Right cardiac atrium (tissue), 5 donors: ENCODE results near the gene MARCOL. TPM values are rescaled to one million over a fixed set of nuclear protein-coding genes. Genes with fewer than 3 reads are reported as not detected.
"Not testable (repeated sequence)": the region's sequence is repeated elsewhere in the genome, so short reads cannot be mapped to it uniquely, and the experiment has no call there.

Experiments
- ATAC-seq, 2 donors: fragments of 200-7000 bp; cut with Tn5 transposase; one replicate each; pipeline versions ENCODE4 v1.8.0 to v1.9.1; 2020; ENCODE audit warnings: moderate library complexity in 2 of 2, mild to moderate bottlenecking in 1 of 2
- DNase-seq, 3 donors: peaks; one replicate each; pipeline ENCODE4 v3.0.0-alpha.2; 2020
- H3K27ac ChIP-seq: one replicate; pipeline ENCODE4 v1.5.1; 2013; ENCODE audit warnings: mild to moderate bottlenecking, low read length, control low read depth, moderate library complexity
- H3K27me3 ChIP-seq: one replicate; pipeline ENCODE4 v1.6.1; 2013; ENCODE audit not compliant: control insufficient read depth, insufficient read depth
- H3K4me1 ChIP-seq: one replicate; pipeline ENCODE4 v1.6.1; 2013; ENCODE audit warnings: low read length; ENCODE audit not compliant: control insufficient read depth, insufficient read depth
- H3K4me3 ChIP-seq: one replicate; pipeline ENCODE4 v1.5.1; 2013; ENCODE audit warnings: low read length, control low read depth
- H3K9me3 ChIP-seq: one replicate; pipeline ENCODE4 v1.6.1; 2013; ENCODE audit warnings: low read length; ENCODE audit not compliant: control insufficient read depth
- WGBS: extraction: QIAGEN DNeasy Blood & Tissue Kit; methylation state at CpG from one replicate; pipeline ENCODE4 v1.1.7; 2013; 5-methylcytosine and 5-hydroxymethylcytosine counted together
- intact Hi-C, 4 donors: fragments of 100-400 bp; cut with DNase I; formaldehyde crosslinking; loops; one replicate each; pipeline versions ENCODE4 v1.11.0 to v1.14.0; 2022 to 2023
- polyA plus RNA-seq: library from polyadenylated mRNA; stranded (reverse); fragments of 200-250 nt; gene quantifications from one replicate; pipeline ENCODE4 v1.2.3, GENCODE V29; 2013
- total RNA-seq, 4 donors: library from RNA; stranded (reverse); fragmentation: NEBNext Ultra II Directional; extraction: Animal tissue kit (Norgen Biotek cat#: 25700); gene quantifications; one replicate each; pipeline ENCODE4 v1.2.1, GENCODE V29; 2021
- donor health status: healthy with polysubstance abuse.
- donor health status: DM: no; HTN: yes; CAD: no.
- donor health status: DM: no; HTN: no; CAD: no.
- donor health status: DM: no; HTN: yes; CAD: no; lungs with severe emphysema.
- donor health status: DM: yes; HTN: yes; CAD: no.

The MARCOL gene
- total and polyA plus RNA-seq, 5 donors = not detected

GRCh38 chr5:148267962-148268361 lies 29.6 kb downstream of the MARCOL start:
- no peaks in the 10 kb centered on the region for H3K4me1 ChIP-seq
- no peaks in the 10 kb centered on the region for H3K27me3 ChIP-seq
- DNase-seq (no peak), ATAC-seq (no peak)
- intact Hi-C loops = no loop called here
- no peak overlapping the region for H3K27ac ChIP-seq
- WGBS = 65% methylated on average over 3 of the region's 3 CpGs
- H3K4me3 ChIP-seq = no peak overlapping the region
- H3K9me3 ChIP-seq = no peaks in the 10 kb centered on the region

- ATAC-seq (peak; percentile 75 to 81), DNase-seq (peak in 2 of 3 donors; percentile 32 to 35)
- Histone ChIP-seq H3K27me3 (no peaks in the 10 kb centered on the region), H3K9me3 (no peaks in the 10 kb centered on the region), H3K4me3 (no peak within 1 kb of the TSS), H3K4me1 (no peaks in the 10 kb centered on the region), H3K27ac (no peak within 1 kb of the TSS)
- 67% methylated on average over 4 of the region's 4 CpGs for whole genome bisulfite sequencing
- intact Hi-C loops = no loop called here
These were observed 30.2 kb downstream of the MARCOL start, which contains the start of gene SPINK13 for GRCh38 chr5:148268566-148268965. Gene SPINK13 (plus strand): TSS chr5:148268794. CDS start chr5:148270073, 1,279 bp downstream.

DNA sequence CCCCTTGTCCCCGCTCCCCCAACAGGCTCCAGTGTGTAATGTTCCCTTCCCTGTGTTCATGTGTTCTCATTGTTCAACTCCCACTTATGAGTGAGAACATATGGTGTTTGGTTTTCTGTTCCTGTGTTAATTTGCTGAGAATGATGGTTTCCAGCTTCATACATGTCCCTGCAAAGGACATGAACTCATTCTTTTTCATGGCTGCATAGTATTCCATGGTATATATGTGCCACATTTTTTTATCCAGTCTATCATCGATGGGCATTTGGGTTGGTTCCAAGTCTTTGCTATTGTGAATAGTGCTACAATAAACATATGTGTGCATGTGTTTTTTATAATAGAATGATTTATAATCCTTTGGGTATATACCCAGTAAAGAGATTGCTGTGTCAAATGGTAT lies 36.8 kb downstream of the MARCOL start:
- H3K4me3 ChIP-seq, ATAC-seq, H3K4me1 ChIP-seq, H3K9me3 ChIP-seq, intact Hi-C loops, H3K27ac ChIP-seq, DNase-seq, H3K27me3 ChIP-seq: not testable (repeated sequence)
- 94% methylated on average over 2 of the region's 2 CpGs for WGBS

DNA sequence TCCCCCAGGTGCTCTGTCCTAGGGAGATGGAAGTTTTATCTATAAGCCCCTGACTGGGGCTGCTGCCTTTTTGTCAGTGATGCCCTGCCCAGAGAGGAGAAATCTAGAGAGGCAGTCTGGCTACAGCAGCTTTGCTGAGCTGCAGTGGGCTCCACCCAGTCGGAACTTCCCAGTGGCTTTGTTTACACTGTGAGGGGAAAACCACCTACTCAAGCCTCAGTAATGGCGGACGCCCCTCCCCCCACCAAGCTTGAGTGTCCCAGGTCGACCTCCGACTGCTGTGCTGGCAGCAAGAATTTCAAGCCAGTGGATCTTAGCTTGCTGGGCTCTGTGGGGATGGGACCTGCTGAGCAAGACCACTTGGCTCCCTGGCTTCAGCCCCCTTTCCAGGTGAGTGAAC lies 42.6 kb downstream of the MARCOL start:
- 47% methylated on average over 5 of the region's 5 CpGs for WGBS
- DNase-seq, ATAC-seq, intact Hi-C loops, H3K27me3 ChIP-seq, H3K4me3 ChIP-seq, H3K9me3 ChIP-seq, H3K27ac ChIP-seq, H3K4me1 ChIP-seq: not testable (repeated sequence)

GRCh38 chr5:148281336-148281735 lies 43.0 kb downstream of the MARCOL start:
- ATAC-seq, H3K9me3 ChIP-seq, H3K27ac ChIP-seq, H3K4me1 ChIP-seq, DNase-seq, H3K4me3 ChIP-seq, H3K27me3 ChIP-seq, intact Hi-C loops: not testable (repeated sequence)
- 92% methylated on average over 4 of the region's 4 CpGs for WGBS

DNA sequence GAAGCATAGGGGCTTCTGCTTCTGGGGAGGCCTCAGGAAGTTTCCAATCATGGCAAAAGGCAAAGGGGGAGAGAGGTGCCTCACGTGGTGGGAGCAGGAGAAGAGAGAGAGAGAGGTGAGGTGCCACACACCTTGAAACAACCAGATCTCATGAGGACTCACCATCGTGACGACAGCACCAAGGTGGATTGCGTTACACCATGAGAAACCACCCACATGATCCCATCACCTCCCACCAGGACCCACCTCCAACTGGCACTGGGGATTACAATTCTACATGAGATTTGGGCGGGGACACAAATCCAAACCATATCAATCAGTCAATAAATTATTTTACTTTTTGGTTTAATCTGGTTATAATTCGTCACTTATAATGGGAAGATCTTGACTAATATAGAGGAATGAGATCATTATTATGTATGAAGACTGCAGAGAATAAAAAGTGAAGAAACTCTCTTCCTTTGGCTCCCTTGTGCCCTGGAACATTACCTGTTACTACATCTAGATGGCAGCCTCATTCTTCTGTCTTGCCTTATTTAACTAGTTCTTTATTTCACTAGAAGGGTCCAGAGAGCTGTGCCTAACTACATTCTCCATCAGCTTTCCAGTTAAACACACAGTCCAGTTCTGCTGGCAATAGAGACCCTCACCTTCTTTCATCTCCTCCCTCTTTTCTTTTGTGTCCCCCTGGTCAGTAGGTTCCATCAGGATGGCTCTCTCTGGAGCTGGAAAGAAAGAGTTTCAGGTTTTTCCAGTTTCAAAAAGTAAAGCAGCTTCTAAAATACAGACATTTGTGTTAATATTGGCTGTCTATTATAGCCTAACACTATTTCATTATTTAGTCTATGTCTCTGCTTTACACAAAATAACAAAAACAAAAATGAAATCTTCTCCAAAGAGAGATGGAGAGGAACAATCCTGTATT lies 52.2 kb downstream of the MARCOL start:
- DNase-seq = no peak
- Histone ChIP-seq H3K4me3 (no peak overlapping the region), H3K9me3 (no peaks in the 10 kb centered on the region), H3K4me1 (no peaks in the 10 kb centered on the region), H3K27ac (no peak overlapping the region), H3K27me3 (no peaks in the 10 kb centered on the region)
- ATAC-seq = peak; percentile 51 to 52
- intact Hi-C loops = loop anchor here in 2 of 4 donors (5.0 to 10.0 kb wide), 2 partner anchors 434 to 442 kb away; no protein-coding TSS in a partner anchor
- WGBS = 71% methylated on average over 6 of the region's 6 CpGs

Other genes starting within 250 kb of the MARCOL start
- 1 to 10 TPM in 2 of 4 donors, under 1 TPM in 2; 0.82 to 3.0 (median 1.6) TPM for gene SPINK5, start 174.5 kb upstream of the MARCOL start, total RNA-seq
- 1.3 TPM for gene SPINK5, start 174.5 kb upstream of the MARCOL start, polyA plus RNA-seq
- gene SPINK14, start 70.0 kb upstream of the MARCOL start, total RNA-seq = not detected
- gene SPINK14, start 70.0 kb upstream of the MARCOL start, polyA plus RNA-seq = not detected
- gene SPINK6, start 35.5 kb upstream of the MARCOL start, total RNA-seq = not detected
- gene SPINK6, start 35.5 kb upstream of the MARCOL start, polyA plus RNA-seq = not detected
- gene SPINK13, start 30.3 kb downstream of the MARCOL start, total RNA-seq = not detected
- 0.72 TPM for gene SPINK13, start 30.3 kb downstream of the MARCOL start, polyA plus RNA-seq
- gene SPINK7, start 73.9 kb downstream of the MARCOL start, total RNA-seq = not detected
- not detected for gene SPINK7, start 73.9 kb downstream of the MARCOL start, polyA plus RNA-seq
- gene SPINK9, start 97.0 kb downstream of the MARCOL start, total RNA-seq = 1 to 10 TPM in 1 of 4 donors, under 1 TPM in 2, not detected in 1; 0.69 to 1.2 (median 0.78) TPM
- 0.61 TPM for gene SPINK9, start 97.0 kb downstream of the MARCOL start, polyA plus RNA-seq
- gene FBXO38, start 145.4 kb downstream of the MARCOL start, total RNA-seq = 10 to 100 TPM; 36.1 to 44.2 (median 42.7) TPM
- gene FBXO38, start 145.4 kb downstream of the MARCOL start, polyA plus RNA-seq = 17.0 TPM